IPS-18a (cell line): ENCODE data around the gene RANBP6.

ENCODE experiments used
- H3K27ac ChIP-seq: one replicate; pipeline ENCODE4 v1.5.1; 2013; ENCODE audit warnings: low read length
- H3K27me3 ChIP-seq: one replicate; pipeline ENCODE4 v1.6.1; 2013; ENCODE audit warnings: mild to moderate bottlenecking, low read length; ENCODE audit not compliant: control insufficient read depth, insufficient read depth
- H3K36me3 ChIP-seq: one replicate; pipeline ENCODE4 v1.6.1; 2013; ENCODE audit warnings: low read depth, low read length; ENCODE audit not compliant: control insufficient read depth
- H3K4me1 ChIP-seq: one replicate; pipeline ENCODE4 v1.6.1; 2013; ENCODE audit warnings: low read depth, low read length; ENCODE audit not compliant: control insufficient read depth
- H3K4me3 ChIP-seq: one replicate; pipeline ENCODE4 v1.5.1; 2013; ENCODE audit warnings: low read length
- H3K9ac ChIP-seq: one replicate; pipeline ENCODE4 v1.6.1; 2013; ENCODE audit warnings: mild to moderate bottlenecking, low read length, moderate library complexity
- H3K9me3 ChIP-seq: one replicate; pipeline ENCODE4 v1.6.1; 2013; ENCODE audit warnings: low read depth, low read length; ENCODE audit not compliant: control insufficient read depth

Gene RANBP6

GRCh38 chr9:6000955-6001354 lies 14.5 kb downstream of the RANBP6 start:
- no peaks in the 10 kb centered on the region for H3K36me3 ChIP-seq
- H3K27ac ChIP-seq: no peak overlapping the region
- no peak overlapping the region for H3K9ac ChIP-seq
- H3K4me1 ChIP-seq: no peaks in the 10 kb centered on the region
- H3K27me3 ChIP-seq: no peaks in the 10 kb centered on the region
- H3K9me3 ChIP-seq: no peaks in the 10 kb centered on the region
- H3K4me3 ChIP-seq: no peak overlapping the region

- Histone ChIP-seq H3K27ac (no peak overlapping the region), H3K9me3 (no peaks in the 10 kb centered on the region), H3K4me1 (no peaks in the 10 kb centered on the region), H3K36me3 (no peaks in the 10 kb centered on the region), H3K4me3 (no peak overlapping the region), H3K27me3 (no peaks in the 10 kb centered on the region), H3K9ac (no peak overlapping the region)
Observed at GRCh38 chr9:5999443-6000101, 15.9 kb downstream of the RANBP6 start.

GRCh38 chr9:5994493-5994892 lies 20.9 kb downstream of the RANBP6 start:
- H3K4me3 ChIP-seq: no peak overlapping the region
- H3K36me3 ChIP-seq: no peaks in the 10 kb centered on the region
- no peaks in the 10 kb centered on the region for H3K27me3 ChIP-seq
- no peaks in the 10 kb centered on the region for H3K9me3 ChIP-seq
- no peak overlapping the region for H3K9ac ChIP-seq
- no peaks in the 10 kb centered on the region for H3K4me1 ChIP-seq
- H3K27ac ChIP-seq: no peak overlapping the region

- Histone ChIP-seq H3K9me3 (no peaks in the 10 kb centered on the region), H3K9ac (no peak overlapping the region), H3K36me3 (no peaks in the 10 kb centered on the region), H3K27me3 (no peaks in the 10 kb centered on the region), H3K4me3 (no peak overlapping the region), H3K27ac (no peak overlapping the region), H3K4me1 (no peaks in the 10 kb centered on the region)
Observed at GRCh38 chr9:5988265-5988664, 27.2 kb downstream of the RANBP6 start.

- Histone ChIP-seq H3K4me1 (no peaks in the 10 kb centered on the region), H3K4me3 (no peak overlapping the region), H3K9me3 (no peaks in the 10 kb centered on the region), H3K27ac (no peak overlapping the region), H3K27me3 (no peaks in the 10 kb centered on the region), H3K9ac (no peak overlapping the region), H3K36me3 (no peaks in the 10 kb centered on the region)
Observed at GRCh38 chr9:5983042-5983441, 32.4 kb downstream of the RANBP6 start.

- H3K4me1 ChIP-seq: no peaks in the 10 kb centered on the region
- H3K36me3 ChIP-seq: no peaks in the 10 kb centered on the region
- H3K9ac ChIP-seq: no peak overlapping the region
- H3K9me3 ChIP-seq: no peaks in the 10 kb centered on the region
- H3K27ac ChIP-seq: no peak overlapping the region
- H3K4me3 ChIP-seq: no peak overlapping the region
- no peaks in the 10 kb centered on the region for H3K27me3 ChIP-seq
Observed at GRCh38 chr9:5982317-5982716, 33.1 kb downstream of the RANBP6 start.

GRCh38 chr9:5978523-5978922 lies 36.9 kb downstream of the RANBP6 start:
- H3K27ac ChIP-seq: no peak overlapping the region
- H3K9me3 ChIP-seq: no peaks in the 10 kb centered on the region
- no peaks in the 10 kb centered on the region for H3K4me1 ChIP-seq
- no peak overlapping the region for H3K4me3 ChIP-seq
- H3K9ac ChIP-seq: no peak overlapping the region
- no peaks in the 10 kb centered on the region for H3K27me3 ChIP-seq
- H3K36me3 ChIP-seq: no peaks in the 10 kb centered on the region

- no peaks in the 10 kb centered on the region for H3K4me1 ChIP-seq
- no peak overlapping the region for H3K4me3 ChIP-seq
- H3K27ac ChIP-seq: no peak overlapping the region
- H3K9me3 ChIP-seq: no peaks in the 10 kb centered on the region
- H3K36me3 ChIP-seq: no peaks in the 10 kb centered on the region
- no peak overlapping the region for H3K9ac ChIP-seq
- no peaks in the 10 kb centered on the region for H3K27me3 ChIP-seq
Observed at GRCh38 chr9:5976674-5977397, 38.6 kb downstream of the RANBP6 start.

GRCh38 chr9:5971740-5972139 lies 43.7 kb downstream of the RANBP6 start:
- Histone ChIP-seq H3K9ac (no peak overlapping the region), H3K27me3 (no peaks in the 10 kb centered on the region), H3K27ac (no peak overlapping the region), H3K36me3 (no peaks in the 10 kb centered on the region), H3K4me1 (no peaks in the 10 kb centered on the region), H3K9me3 (no peaks in the 10 kb centered on the region), H3K4me3 (no peak overlapping the region)
